Endodermal cell (in vitro differentiated cells): ENCODE measurements around the gene ELMO2. TPM values are rescaled to one million over a fixed set of nuclear protein-coding genes. Genes with fewer than 3 reads are reported as not detected.

Experiments
- DNase-seq: peaks from one replicate; pipeline ENCODE4 v3.0.0-alpha.2; 2017
- H3K27ac ChIP-seq: 2 replicates; pipeline ENCODE4 v1.5.1; 2013; ENCODE audit warnings: mild to moderate bottlenecking, low read depth, low read length, moderate library complexity
- H3K27me3 ChIP-seq: 2 replicates; pipeline ENCODE4 v1.6.1; 2013; ENCODE audit warnings: mild to moderate bottlenecking, low read length, moderate library complexity; ENCODE audit not compliant: insufficient read depth, control insufficient read depth, poor library complexity, severe bottlenecking
- H3K36me3 ChIP-seq: 2 replicates; pipeline ENCODE4 v1.7.0; 2013; ENCODE audit warnings: mild to moderate bottlenecking, low read length, moderate library complexity; ENCODE audit not compliant: control insufficient read depth, insufficient read depth
- H3K4me1 ChIP-seq: one replicate; pipeline ENCODE4 v1.7.0; 2013; ENCODE audit warnings: low read length; ENCODE audit not compliant: control insufficient read depth, insufficient read depth
- H3K4me3 ChIP-seq: 2 replicates; pipeline ENCODE4 v1.5.1; 2013; ENCODE audit warnings: mild to moderate bottlenecking, low read length, moderate library complexity
- H3K9ac ChIP-seq: 2 replicates; pipeline ENCODE4 v1.6.1; 2013; ENCODE audit warnings: mild to moderate bottlenecking, low read length, moderate library complexity; ENCODE audit not compliant: poor library complexity, severe bottlenecking; ENCODE audit errors: extremely low read depth
- H3K9me3 ChIP-seq: 2 replicates; pipeline ENCODE4 v1.6.1; 2013; ENCODE audit warnings: mild to moderate bottlenecking, low read length, moderate library complexity; ENCODE audit not compliant: control insufficient read depth
- H3K27ac Mint-ChIP-seq: 2 replicates; pipeline ENCODE4 v1.8.0; 2020; ENCODE audit warnings: mixed read lengths
- H3K27me3 Mint-ChIP-seq: 2 replicates; pipeline ENCODE4 v1.8.0; 2021; ENCODE audit warnings: mild to moderate bottlenecking, mixed read lengths; ENCODE audit not compliant: insufficient read depth
- H3K36me3 Mint-ChIP-seq: 2 replicates; pipeline ENCODE4 v1.8.0; 2020; ENCODE audit warnings: low read depth, mixed read lengths
- H3K4me1 Mint-ChIP-seq: 2 replicates; pipeline ENCODE4 v1.8.0; 2020; ENCODE audit warnings: mixed read lengths
- H3K4me3 Mint-ChIP-seq: 2 replicates; pipeline ENCODE4 v1.8.0; 2020; ENCODE audit warnings: mild to moderate bottlenecking, moderate library complexity, mixed read lengths
- H3K9me3 Mint-ChIP-seq: 2 replicates; pipeline ENCODE4 v1.8.0; 2020; ENCODE audit warnings: mild to moderate bottlenecking, mixed read lengths
- CTCF ChIP-seq: fragments of 200-600 bp; sonication (generic); conservative IDR thresholded peaks from 2 replicates; pipeline ENCODE4 v1.5.0; 2021; ENCODE audit warnings: antibody characterized with exemption, mild to moderate bottlenecking
- WGBS, 2 experiments: methylation state at CpG; one replicate each; pipeline versions ENCODE4 v1.1.5 to v1.1.7; 2013; ENCODE audit warnings: missing lambda C conversion rate in 2 of 2, mixed read lengths in 1 of 2; ENCODE audit not compliant: insufficient coverage in 1 of 2, insufficient read length in 1 of 2; 5-methylcytosine and 5-hydroxymethylcytosine counted together
- total RNA-seq, 2 donors: library from RNA; stranded (reverse); fragmentation: NEBNext Ultra II Directional in 1 of 2; extraction: Animal tissue kit (Norgen Biotek cat#: 25700) in 1 of 2; gene quantifications; 2 replicates in 1 of 2; 3 replicates in 1 of 2; pipeline ENCODE4 v1.2.1, GENCODE V29; 2021

Gene ELMO2
- total RNA-seq, 2 donors from 2014 or later: 44.8 to 52.8 TPM

DNA sequence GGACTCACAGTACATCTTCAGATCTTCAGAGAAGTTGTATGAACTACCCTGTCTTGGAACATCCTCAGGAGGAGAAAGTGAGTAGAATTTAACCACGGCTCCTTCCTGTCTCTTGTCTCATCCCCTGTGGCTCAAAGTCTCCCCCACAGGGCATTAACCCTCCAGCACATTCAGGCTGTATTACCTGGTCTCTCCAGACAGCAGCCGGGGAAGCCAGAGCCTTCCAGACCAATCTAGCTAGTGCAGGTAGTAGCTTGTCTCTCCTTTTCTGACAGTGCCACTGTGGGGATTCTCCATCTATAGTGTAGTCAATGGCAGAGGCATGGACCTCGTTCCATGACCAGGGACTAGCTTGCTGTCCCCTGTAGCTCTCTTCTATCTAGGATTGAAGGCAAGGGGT lies 16.9 kb upstream of the ELMO2 start:
- 69 to 81% methylated on average over 2 to 3 of the region's 3 CpGs for whole genome bisulfite sequencing, 2 experiments
- Mint-ChIP-seq H3K4me3 (no peak overlapping the region), H3K27me3 (peaks cover 12% of the 10 kb centered on the region), H3K27ac (no peak overlapping the region), H3K4me1 (peaks cover 13% of the 10 kb centered on the region), H3K9me3 (no peaks in the 10 kb centered on the region), H3K36me3 (no peaks in the 10 kb centered on the region)
- no peaks in the 10 kb centered on the region for H3K36me3 ChIP-seq
- no peaks in the 10 kb centered on the region for H3K9me3 ChIP-seq
- no peak overlapping the region for H3K27ac ChIP-seq
- no peaks in the 10 kb centered on the region for H3K27me3 ChIP-seq
- TF ChIP-seq CTCF: peak; percentile 39
- no peak overlapping the region for H3K9ac ChIP-seq
- peak; percentile 60 for DNase-seq
- H3K4me3 ChIP-seq: peak overlapping the region; percentile 56
- peaks cover 8% of the 10 kb centered on the region for H3K4me1 ChIP-seq

DNA sequence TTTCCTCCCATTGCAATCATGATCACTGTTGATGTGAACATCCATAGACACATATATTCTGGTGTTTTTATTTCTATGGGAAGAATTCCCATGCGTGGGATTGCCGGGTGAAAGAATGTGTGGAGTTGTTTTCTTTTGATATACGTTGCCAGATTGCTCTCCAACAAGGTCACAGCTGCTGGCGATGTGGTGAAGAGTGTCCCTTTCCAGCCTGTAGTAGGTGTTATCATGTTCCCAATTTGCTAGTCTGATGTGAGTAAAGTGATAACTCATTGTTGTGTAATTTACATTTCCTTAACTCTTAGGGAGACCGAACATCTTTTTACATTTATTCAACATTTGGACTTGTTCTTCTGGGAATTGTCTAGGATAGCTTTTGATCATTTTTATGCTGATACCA lies 14.5 kb upstream of the ELMO2 start:
- Histone ChIP-seq H3K9me3 (no peaks in the 10 kb centered on the region), H3K27me3 (no peaks in the 10 kb centered on the region), H3K4me1 (peaks cover 8% of the 10 kb centered on the region), H3K9ac (no peak overlapping the region), H3K27ac (no peak overlapping the region), H3K36me3 (no peaks in the 10 kb centered on the region), H3K4me3 (no peak overlapping the region)
- H3K36me3 Mint-ChIP-seq: no peaks in the 10 kb centered on the region
- 82 to 91% methylated on average over 4 to 5 of the region's 5 CpGs for WGBS, 2 experiments
- H3K27ac Mint-ChIP-seq: no peak overlapping the region
- peaks cover 13% of the 10 kb centered on the region for H3K4me1 Mint-ChIP-seq
- H3K4me3 Mint-ChIP-seq: no peak overlapping the region
- no peak for TF ChIP-seq CTCF
- no peak for DNase-seq
- no peaks in the 10 kb centered on the region for H3K9me3 Mint-ChIP-seq
- peaks cover 4% of the 10 kb centered on the region for H3K27me3 Mint-ChIP-seq

GRCh38 chr20:46419882-46420281 lies 13.5 kb upstream of the ELMO2 start:
- H3K36me3 ChIP-seq: no peaks in the 10 kb centered on the region
- peaks cover 13% of the 10 kb centered on the region for H3K4me1 Mint-ChIP-seq
- H3K27ac ChIP-seq: no peak overlapping the region
- DNase-seq: no peak
- H3K4me1 ChIP-seq: peaks cover 8% of the 10 kb centered on the region
- H3K9ac ChIP-seq: no peak overlapping the region
- no peaks in the 10 kb centered on the region for H3K36me3 Mint-ChIP-seq
- no peaks in the 10 kb centered on the region for H3K27me3 ChIP-seq
- no peaks in the 10 kb centered on the region for H3K9me3 ChIP-seq
- no peak overlapping the region for H3K27ac Mint-ChIP-seq
- TF ChIP-seq CTCF: no peak
- H3K4me3 ChIP-seq: no peak overlapping the region
- no CpG with 5 or more reads among the region's 1 CpG for WGBS, 2 experiments
- H3K27me3 Mint-ChIP-seq: peaks cover 3% of the 10 kb centered on the region
- no peak overlapping the region for H3K4me3 Mint-ChIP-seq
- H3K9me3 Mint-ChIP-seq: no peaks in the 10 kb centered on the region
